Ishikawa (cell line): ENCODE data around the gene GNB1L.

ENCODE experiments used
- FOXM1 ChIP-seq: IDR thresholded peaks from 2 replicates; pipeline ENCODE4 v1.6.1; 2012; ENCODE audit warnings: low read depth, borderline replicate concordance
- TAF1 ChIP-seq: IDR thresholded peaks from 2 replicates; pipeline ENCODE4 v1.6.1; 2012; ENCODE audit warnings: low read depth, mild to moderate bottlenecking
- TCF12 ChIP-seq: IDR thresholded peaks from 2 replicates; pipeline ENCODE4 v1.6.1; 2012; ENCODE audit warnings: low read depth
- TEAD4 ChIP-seq: IDR thresholded peaks from 2 replicates; pipeline ENCODE4 v1.6.1; 2012
- ZBTB7A ChIP-seq: IDR thresholded peaks from 2 replicates; pipeline ENCODE4 v1.6.1; 2012; ENCODE audit warnings: low read depth
- TF ChIP-seq, protein P1 (sequence below): IDR thresholded peaks from 2 replicates; pipeline ENCODE4 v1.6.1; 2012
- TF ChIP-seq, protein P2 (sequence below): IDR thresholded peaks from 2 replicates; pipeline ENCODE4 v1.6.1; 2012; ENCODE audit warnings: low read depth, mild to moderate bottlenecking

DNA sequence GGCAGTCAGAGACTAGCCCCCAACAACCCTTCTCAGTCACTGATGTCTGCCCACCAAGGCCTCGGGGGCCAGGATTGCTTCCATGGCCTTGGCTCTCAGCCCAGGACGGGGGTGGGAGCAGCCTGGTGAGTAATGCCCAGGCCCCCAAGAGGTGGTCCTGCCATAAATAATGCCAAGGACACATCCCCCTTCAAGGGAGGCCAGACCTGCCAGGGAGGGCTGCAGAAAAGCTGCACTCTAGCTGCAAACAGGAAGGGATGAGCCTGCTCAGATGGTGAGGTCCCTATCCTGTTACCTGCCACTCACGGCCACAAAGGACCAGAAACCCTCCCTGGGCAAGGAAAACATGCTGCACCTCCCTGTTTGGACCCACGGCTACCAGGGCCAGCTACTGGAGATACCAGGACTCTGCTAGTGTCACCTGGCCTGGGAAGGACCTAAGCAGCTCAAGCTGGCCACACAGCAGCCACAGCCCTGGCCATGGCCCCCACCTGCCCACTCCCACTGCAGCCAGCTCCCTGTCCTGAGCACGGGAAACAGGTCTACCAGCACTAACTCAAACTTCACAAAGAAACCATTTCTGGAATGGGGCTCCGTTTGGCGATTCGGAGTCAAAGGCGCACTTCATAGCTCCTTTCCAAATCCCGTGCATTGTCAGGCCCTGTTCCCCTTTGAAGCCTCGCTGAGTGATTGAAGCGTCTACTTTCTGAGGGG lies 12.1 kb downstream of the GNB1L start:
- TF ChIP-seq, protein P1, sequence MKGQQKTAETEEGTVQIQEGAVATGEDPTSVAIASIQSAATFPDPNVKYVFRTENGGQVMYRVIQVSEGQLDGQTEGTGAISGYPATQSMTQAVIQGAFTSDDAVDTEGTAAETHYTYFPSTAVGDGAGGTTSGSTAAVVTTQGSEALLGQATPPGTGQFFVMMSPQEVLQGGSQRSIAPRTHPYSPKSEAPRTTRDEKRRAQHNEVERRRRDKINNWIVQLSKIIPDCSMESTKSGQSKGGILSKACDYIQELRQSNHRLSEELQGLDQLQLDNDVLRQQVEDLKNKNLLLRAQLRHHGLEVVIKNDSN: no peak
- TF ChIP-seq TAF1 (no peak), TCF12 (no peak), TEAD4 (no peak), FOXM1 (no peak), ZBTB7A (no peak)
- TF ChIP-seq, protein P2, sequence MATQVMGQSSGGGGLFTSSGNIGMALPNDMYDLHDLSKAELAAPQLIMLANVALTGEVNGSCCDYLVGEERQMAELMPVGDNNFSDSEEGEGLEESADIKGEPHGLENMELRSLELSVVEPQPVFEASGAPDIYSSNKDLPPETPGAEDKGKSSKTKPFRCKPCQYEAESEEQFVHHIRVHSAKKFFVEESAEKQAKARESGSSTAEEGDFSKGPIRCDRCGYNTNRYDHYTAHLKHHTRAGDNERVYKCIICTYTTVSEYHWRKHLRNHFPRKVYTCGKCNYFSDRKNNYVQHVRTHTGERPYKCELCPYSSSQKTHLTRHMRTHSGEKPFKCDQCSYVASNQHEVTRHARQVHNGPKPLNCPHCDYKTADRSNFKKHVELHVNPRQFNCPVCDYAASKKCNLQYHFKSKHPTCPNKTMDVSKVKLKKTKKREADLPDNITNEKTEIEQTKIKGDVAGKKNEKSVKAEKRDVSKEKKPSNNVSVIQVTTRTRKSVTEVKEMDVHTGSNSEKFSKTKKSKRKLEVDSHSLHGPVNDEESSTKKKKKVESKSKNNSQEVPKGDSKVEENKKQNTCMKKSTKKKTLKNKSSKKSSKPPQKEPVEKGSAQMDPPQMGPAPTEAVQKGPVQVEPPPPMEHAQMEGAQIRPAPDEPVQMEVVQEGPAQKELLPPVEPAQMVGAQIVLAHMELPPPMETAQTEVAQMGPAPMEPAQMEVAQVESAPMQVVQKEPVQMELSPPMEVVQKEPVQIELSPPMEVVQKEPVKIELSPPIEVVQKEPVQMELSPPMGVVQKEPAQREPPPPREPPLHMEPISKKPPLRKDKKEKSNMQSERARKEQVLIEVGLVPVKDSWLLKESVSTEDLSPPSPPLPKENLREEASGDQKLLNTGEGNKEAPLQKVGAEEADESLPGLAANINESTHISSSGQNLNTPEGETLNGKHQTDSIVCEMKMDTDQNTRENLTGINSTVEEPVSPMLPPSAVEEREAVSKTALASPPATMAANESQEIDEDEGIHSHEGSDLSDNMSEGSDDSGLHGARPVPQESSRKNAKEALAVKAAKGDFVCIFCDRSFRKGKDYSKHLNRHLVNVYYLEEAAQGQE: no peak
